ENCODE results near the gene SEZ6.

- no peak for TF ChIP-seq POLR2AphosphoS5 (IDR thresholded peaks at IDR 0.05)
- TF ChIP-seq CTCF (IDR thresholded peaks at IDR 0.05) = no peak
- no peak for TF ChIP-seq POLR2A (IDR thresholded peaks at IDR 0.05)
Observed at GRCh38 chr17:29046473-29046839, 40.6 kb upstream of the SEZ6 start.
